ENCODE measurements around the gene FAM43B.

FAM43B gene

GRCh38 chr1:20552728-20553445, 514 bp downstream of the FAM43B start:
- no peak for DNase-seq (ENCODE audit: low spot score)

- peak; percentile 32 for DNase-seq (ENCODE audit: low spot score)
These were observed 2.8 kb downstream of the FAM43B start for GRCh38 chr1:20555025-20555757.

GRCh38 chr1:20555758-20556120, 3.4 kb downstream of the FAM43B start:
- DNase-seq (ENCODE audit: low spot score): no peak

GRCh38 chr1:20558191-20558590, 5.8 kb downstream of the FAM43B start:
- DNase-seq (ENCODE audit: low spot score): no peak

- no peak for DNase-seq (ENCODE audit: low spot score)
These were observed 8.6 kb downstream of the FAM43B start for GRCh38 chr1:20560966-20561365.

- DNase-seq (ENCODE audit: low spot score): no peak
These were observed 12.9 kb downstream of the FAM43B start for GRCh38 chr1:20565234-20565633.

DNA sequence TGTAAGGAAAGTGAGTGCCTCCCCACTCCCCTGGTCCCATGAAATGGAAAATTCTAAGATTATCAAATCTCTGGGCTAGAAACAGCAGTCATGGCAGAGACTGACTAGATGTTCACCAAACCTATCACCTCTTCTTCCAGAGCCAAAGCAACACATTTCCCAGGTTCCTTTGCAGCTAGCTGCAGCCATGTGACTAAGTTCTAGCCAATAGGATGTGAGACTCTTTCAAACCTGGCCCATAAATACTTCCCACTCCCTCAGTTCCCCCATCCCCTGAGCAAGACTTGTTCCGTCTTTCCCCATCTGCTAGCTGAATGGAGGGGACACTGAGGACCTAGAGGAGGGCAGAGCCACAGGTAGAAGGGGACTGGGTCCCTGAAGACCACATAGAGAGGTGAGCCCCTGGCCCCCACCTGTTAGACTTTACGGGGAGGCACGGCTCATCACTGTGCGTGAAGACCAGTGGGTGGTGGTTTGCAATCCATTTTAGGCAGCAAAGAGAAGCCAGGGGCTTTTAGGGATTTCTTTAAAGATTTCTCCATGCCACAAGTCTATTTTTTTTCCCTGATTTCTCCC, 17.2 kb downstream of the FAM43B start:
- DNase-seq (ENCODE audit: low spot score): no peak

DNA sequence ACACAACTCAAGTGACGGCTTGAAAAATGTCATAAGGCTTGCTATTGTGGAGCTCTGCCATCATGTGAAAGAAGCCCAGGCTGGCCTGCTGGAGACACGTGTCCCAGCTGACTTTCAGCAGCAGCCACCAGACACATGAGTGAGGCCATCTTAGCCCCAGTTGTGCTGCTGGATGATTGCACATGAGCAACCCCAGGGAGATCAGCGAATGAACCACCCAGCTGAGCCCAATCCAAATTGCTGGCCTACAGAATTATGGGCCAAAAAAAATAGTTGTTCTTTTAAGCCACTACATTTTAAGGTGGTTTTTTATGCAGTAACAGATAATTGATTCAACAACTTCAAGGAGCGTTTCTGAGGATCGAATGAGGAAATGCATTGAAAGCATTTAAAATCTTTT, 19.1 kb downstream of the FAM43B start:
- DNase-seq (ENCODE audit: low spot score): no peak

GRCh38 chr1:20573987-20574386, 21.6 kb downstream of the FAM43B start:
- no peak for DNase-seq (ENCODE audit: low spot score)

DNA sequence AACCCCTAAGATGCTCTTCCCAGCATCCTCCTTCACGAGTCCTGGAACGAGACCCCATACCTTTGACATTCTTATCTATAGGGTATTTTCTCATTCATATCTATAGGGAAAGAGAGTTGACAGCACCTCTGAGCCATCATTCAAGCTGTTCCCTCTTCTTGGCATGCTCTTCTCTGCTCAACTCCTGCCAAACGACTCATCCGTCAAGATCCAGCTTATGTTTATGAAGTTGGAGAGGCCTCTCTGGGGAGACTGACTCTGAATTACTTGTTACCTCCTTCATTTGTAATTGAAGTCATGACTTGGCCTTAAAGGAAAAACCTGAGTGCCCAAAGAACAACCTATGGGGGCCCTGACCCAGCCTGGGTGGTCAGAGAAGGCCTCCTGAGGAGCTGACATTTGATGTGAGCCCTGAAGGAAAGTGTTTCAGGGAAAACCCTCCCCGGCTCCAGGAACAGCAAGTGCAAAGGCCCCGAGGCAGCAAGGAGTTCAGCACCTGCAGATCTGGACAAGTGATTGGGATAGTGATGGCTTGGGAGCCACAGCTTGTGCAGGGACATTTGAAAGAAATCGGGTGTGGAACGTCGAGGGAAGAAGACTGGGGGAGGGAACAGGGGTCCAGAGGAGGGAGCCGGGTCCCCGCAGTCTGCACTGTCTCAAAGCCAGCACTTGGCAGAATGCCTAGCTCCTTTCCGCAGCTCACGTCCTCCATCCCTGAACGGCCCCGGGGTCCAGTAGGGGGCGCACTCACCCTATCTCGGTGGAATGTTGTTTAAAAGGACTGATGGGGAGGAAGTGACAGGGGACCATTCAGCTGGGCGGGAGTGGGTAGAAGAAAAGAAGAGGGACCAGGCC, 22.5 kb downstream of the FAM43B start:
- DNase-seq (ENCODE audit: low spot score): peak; percentile 16

- DNase-seq (ENCODE audit: low spot score): no peak
These were observed 23.4 kb downstream of the FAM43B start for GRCh38 chr1:20575541-20576336.

GRCh38 chr1:20578062-20578461, 25.7 kb downstream of the FAM43B start:
- no peak for DNase-seq (ENCODE audit: low spot score)

GRCh38 chr1:20578721-20579395, 26.5 kb downstream of the FAM43B start:
- DNase-seq (ENCODE audit: low spot score): no peak

DNA sequence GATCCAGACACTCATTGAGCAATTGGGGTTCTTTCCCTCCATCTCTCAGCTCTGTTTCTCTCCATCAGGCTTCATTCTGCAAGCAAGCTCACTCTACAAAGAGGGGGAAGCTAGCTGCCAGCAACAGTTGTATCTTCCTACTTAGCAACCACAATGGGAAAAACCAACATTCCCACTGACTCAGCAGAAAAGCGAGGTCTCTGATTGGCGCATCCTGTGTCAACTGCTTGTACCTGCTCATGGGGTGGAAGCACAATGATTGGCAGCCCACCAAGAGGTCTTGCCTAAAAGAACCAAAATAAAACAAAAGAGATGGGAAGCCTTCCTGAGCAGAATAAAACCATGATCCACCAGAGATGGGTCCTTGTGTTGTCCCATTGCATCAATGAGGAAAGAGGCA, 32.5 kb downstream of the FAM43B start:
- DNase-seq (ENCODE audit: low spot score): no peak

- DNase-seq (ENCODE audit: low spot score): no peak
These were observed 34.7 kb downstream of the FAM43B start for GRCh38 chr1:20586953-20587660.

- DNase-seq (ENCODE audit: low spot score): no peak
These were observed 35.3 kb downstream of the FAM43B start for GRCh38 chr1:20587661-20588053.

- no peak for DNase-seq (ENCODE audit: low spot score)
These were observed 36.4 kb downstream of the FAM43B start, which contains the start of gene CDA for GRCh38 chr1:20588634-20589225. CDA (plus strand) TSS chr1:20589097; CDS start chr1:20589130, 33 bp downstream.

DNA sequence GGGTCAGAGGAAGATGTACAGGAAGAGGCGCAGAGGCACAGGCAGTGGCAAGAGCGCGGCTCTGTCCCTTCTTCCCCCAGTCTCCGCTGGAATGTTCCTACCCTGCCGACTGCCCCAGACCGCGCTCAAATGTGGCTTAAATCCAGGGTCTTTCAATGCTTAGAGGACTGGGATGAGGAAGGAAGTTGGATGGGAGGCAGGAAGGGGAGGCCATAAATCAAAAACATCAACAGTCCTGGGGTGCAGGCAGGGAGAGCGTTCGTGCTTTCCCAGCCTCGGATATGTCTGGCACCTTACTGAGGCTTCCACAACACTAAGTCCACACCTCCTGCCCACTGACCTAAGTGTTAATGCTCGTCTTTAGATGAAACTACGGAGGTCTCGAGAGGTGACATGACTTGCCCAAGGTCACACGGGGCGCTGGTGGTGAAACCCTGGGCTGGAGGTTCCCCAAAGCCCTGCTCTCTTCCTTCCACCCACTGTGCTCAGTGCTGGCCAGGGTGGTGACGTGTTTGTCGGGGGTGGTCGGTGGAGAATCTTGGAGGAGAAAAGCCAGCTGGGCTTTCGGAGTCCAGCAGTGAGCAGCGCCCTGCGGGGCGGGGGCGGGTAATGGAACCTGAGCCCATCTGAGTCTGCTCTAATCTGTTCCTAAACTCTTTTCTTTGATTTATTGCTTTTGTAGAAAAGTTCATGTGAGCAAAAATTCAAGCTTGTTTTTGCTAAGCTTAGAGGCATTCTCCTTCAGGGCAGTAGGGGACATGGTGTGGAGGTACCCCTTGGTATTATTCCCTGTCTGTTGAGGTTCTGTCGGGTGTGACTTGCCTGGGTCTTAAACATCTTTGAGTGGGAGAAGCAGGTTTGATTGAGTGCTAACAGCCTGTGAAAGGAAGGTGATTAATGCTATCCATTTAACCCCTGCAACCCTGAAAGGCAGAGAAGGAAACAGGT, 37.2 kb downstream of the FAM43B start:
- no peak for DNase-seq (ENCODE audit: low spot score)

GRCh38 chr1:20590306-20590777, 38.0 kb downstream of the FAM43B start:
- DNase-seq (ENCODE audit: low spot score): no peak
